ENCODE measurements around the gene TSHZ2.

GRCh38 chr20:53170196-53170595 is 198.0 kb downstream of the TSHZ2 start:
- no peak for TF ChIP-seq CTCF (IDR thresholded peaks at IDR 0.05)
- TF ChIP-seq POLR2AphosphoS5 (IDR thresholded peaks at IDR 0.05; ENCODE audit: insufficient read depth in 1 of 2, low read depth in 1 of 2) = no peak
- TF ChIP-seq POLR2A (IDR thresholded peaks at IDR 0.05) = no peak

Measured in vagina (tissue), 2 donors.